HFF-Myc (cell line): ENCODE data around the gene CDC16.

Experiments used
- DNase-seq: peaks from one replicate; pipeline ENCODE4 v3.0.0-alpha.2; 2011; ENCODE audit warnings: low read depth; ENCODE audit errors: extremely low read depth
- H3K4me3 ChIP-seq: replicated peaks from 2 replicates; pipeline ENCODE4 v1.5.1; 2011; ENCODE audit warnings: low read depth, mild to moderate bottlenecking, control low read depth, low read length
- CTCF ChIP-seq: IDR thresholded peaks from 2 replicates; pipeline ENCODE4 v1.5.1; 2012; ENCODE audit warnings: mild to moderate bottlenecking, low read depth, low read length, control low read depth; ENCODE audit errors: missing control alignments

CDC16 gene

DNA sequence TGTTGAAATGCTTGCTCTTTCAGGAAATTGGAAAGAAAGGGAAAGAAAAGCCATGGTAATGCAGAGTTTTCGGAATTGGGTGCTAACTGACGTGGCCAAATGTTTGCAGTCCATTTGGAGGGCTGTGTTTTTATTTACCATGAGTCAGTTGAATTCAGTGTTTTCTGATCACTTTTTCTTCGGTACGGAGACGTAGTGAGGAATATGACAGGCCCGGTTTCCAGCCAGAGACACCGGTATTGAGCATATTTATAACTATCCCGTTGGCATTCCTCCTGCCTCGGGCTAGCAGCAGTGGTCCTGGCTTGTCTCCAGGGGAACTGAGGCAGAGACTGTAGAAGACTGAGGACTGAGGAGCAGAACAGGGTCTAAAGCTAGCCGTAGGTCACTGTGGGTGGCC lies 1.0 kb downstream of the CDC16 start:
- TF ChIP-seq CTCF = no peak
- H3K4me3 ChIP-seq = peak overlapping the region; percentile 91
- DNase-seq = no peak

GRCh38 chr13:114236227-114236626 lies 1.5 kb downstream of the CDC16 start:
- no peak for DNase-seq
- no peak for TF ChIP-seq CTCF
- H3K4me3 ChIP-seq = peak overlapping the region; percentile 91

GRCh38 chr13:114237415-114238112 lies 2.9 kb downstream of the CDC16 start:
- TF ChIP-seq CTCF = no peak
- no peak for DNase-seq
- no peak overlapping the region for H3K4me3 ChIP-seq

DNA sequence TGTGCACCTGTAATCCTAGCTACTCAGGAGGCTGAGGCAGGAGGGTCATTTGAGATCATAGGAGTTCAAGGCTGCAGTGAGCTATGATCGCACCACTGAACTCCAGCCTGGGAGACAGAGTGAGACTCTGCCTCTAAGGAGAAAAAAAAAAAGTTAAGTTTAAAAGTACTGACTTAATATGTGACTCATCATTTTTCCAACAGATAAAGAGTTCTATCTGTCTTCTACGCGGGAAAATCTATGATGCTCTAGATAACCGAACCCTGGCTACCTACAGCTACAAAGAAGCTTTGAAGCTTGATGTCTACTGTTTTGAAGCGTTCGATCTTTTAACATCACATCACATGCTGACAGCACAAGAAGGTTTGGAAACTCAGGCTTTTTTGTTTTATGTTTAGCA lies 7.2 kb downstream of the CDC16 start:
- H3K4me3 ChIP-seq = no peak overlapping the region
- TF ChIP-seq CTCF = no peak
- no peak for DNase-seq

DNA sequence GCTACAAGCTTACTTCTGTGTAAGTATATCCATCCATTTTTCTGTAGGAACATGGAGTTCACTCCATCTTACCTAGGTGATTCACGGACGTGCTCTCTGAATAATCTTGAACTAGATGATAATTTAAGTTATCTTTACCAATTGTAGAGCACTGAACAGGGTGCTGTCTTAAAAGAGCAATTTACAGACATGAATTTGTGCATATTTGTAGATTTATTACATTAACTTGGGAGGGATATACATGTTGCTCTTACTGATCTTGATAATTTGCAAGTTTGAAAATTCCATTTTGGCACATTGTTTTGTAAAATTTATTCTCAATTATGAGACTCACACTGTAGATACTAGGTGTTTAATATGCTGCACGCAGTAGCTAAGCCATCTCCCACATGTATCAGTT lies 9.3 kb downstream of the CDC16 start:
- no peak for DNase-seq
- no peak for TF ChIP-seq CTCF
- no peak overlapping the region for H3K4me3 ChIP-seq

GRCh38 chr13:114244637-114245036 lies 9.9 kb downstream of the CDC16 start:
- TF ChIP-seq CTCF = no peak
- no peak overlapping the region for H3K4me3 ChIP-seq
- no peak for DNase-seq

DNA sequence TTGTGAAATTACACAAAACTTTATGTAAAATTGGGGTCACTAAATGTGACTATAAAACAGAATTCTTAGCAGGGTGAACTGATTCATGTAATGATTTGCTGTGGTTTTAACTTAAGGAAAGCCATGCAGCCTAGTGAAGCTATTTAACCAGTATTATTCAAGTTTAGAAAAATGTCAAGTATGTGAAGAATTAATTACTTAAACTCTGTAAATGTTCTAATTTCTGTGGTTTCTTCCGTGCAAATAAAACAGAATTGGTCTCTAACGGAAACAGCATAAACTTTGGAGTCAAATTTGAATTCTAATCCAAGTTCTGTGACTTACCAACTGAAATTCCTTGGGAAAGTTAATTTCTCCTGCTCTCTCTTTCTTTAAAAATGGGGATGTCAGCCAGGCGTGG lies 13.3 kb downstream of the CDC16 start:
- no peak for TF ChIP-seq CTCF
- no peak for DNase-seq

More for the DNA sequence above, 13.3 kb downstream of the CDC16 start:
- no peak overlapping the region for H3K4me3 ChIP-seq
